Measurements from ENCODE around the gene C6orf15.

The C6orf15 gene

GRCh38 chr6:31110825-31111582 is 1.4 kb downstream of the C6orf15 start:
- in situ Hi-C loops (cut with MboI; ENCODE audit: low sequenced_read_pairs) = no loop called here

GRCh38 chr6:31107052-31107451 is 5.3 kb downstream of the C6orf15 start:
- in situ Hi-C loops (cut with MboI; ENCODE audit: low sequenced_read_pairs) = no loop called here

GRCh38 chr6:31103136-31103535 is 9.2 kb downstream of the C6orf15 start:
- in situ Hi-C loops (cut with MboI; ENCODE audit: low sequenced_read_pairs) = no loop called here

- in situ Hi-C loops (cut with MboI; ENCODE audit: low sequenced_read_pairs) = loop anchor here (25.0 kb wide), 1 partner anchor 186 kb away; the partner anchor contains the start of genes GTF2H4 and VARS2
These were observed 13.9 kb downstream of the C6orf15 start for GRCh38 chr6:31098449-31098938.

GRCh38 chr6:31096656-31097055 is 15.7 kb downstream of the C6orf15 start:
- in situ Hi-C loops (cut with MboI; ENCODE audit: low sequenced_read_pairs) = loop anchor here (25.0 kb wide), 1 partner anchor 184 kb away; the partner anchor contains the start of genes GTF2H4 and VARS2

- in situ Hi-C loops (cut with MboI; ENCODE audit: low sequenced_read_pairs) = loop anchor here (25.0 kb wide), 1 partner anchor 184 kb away; the partner anchor contains the start of genes GTF2H4 and VARS2
These were observed 16.2 kb downstream of the C6orf15 start for GRCh38 chr6:31096215-31096614.

- in situ Hi-C loops (cut with MboI; ENCODE audit: low sequenced_read_pairs) = loop anchor here (25.0 kb wide), 1 partner anchor 182 kb away; the partner anchor contains the start of genes GTF2H4 and VARS2
These were observed 17.9 kb downstream of the C6orf15 start for GRCh38 chr6:31094389-31094881.

GRCh38 chr6:31092769-31093505 is 19.4 kb downstream of the C6orf15 start:
- in situ Hi-C loops (cut with MboI; ENCODE audit: low sequenced_read_pairs) = loop anchor here (25.0 kb wide), 1 partner anchor 181 kb away; the partner anchor contains the start of genes GTF2H4 and VARS2

- in situ Hi-C loops (cut with MboI; ENCODE audit: low sequenced_read_pairs) = loop anchor here (25.0 kb wide), 1 partner anchor 180 kb away; the partner anchor contains the start of genes GTF2H4 and VARS2
These were observed 20.1 kb downstream of the C6orf15 start for GRCh38 chr6:31092238-31092637.

- in situ Hi-C loops (cut with MboI; ENCODE audit: low sequenced_read_pairs) = loop anchor here (25.0 kb wide), 1 partner anchor 179 kb away; the partner anchor contains the start of genes GTF2H4 and VARS2
These were observed 20.7 kb downstream of the C6orf15 start for GRCh38 chr6:31091680-31092079.

- in situ Hi-C loops (cut with MboI; ENCODE audit: low sequenced_read_pairs) = loop anchor here (25.0 kb wide), 1 partner anchor 179 kb away; the partner anchor contains the start of genes GTF2H4 and VARS2
These were observed 21.4 kb downstream of the C6orf15 start for GRCh38 chr6:31090973-31091364.

GRCh38 chr6:31090275-31090972 is 22.0 kb downstream of the C6orf15 start:
- in situ Hi-C loops (cut with MboI; ENCODE audit: low sequenced_read_pairs) = loop anchor here (25.0 kb wide), 1 partner anchor 178 kb away; the partner anchor contains the start of genes GTF2H4 and VARS2

GRCh38 chr6:31087494-31088089 is 24.8 kb downstream of the C6orf15 start:
- in situ Hi-C loops (cut with MboI; ENCODE audit: low sequenced_read_pairs) = loop anchor here (10.0 to 25.0 kb wide), 3 partner anchors 175 to 543 kb away; partner anchors contain the start of genes GTF2H4 and VARS2

GRCh38 chr6:31086788-31087440 is 25.5 kb downstream of the C6orf15 start:
- in situ Hi-C loops (cut with MboI; ENCODE audit: low sequenced_read_pairs) = loop anchor here (10.0 to 25.0 kb wide), 3 partner anchors 175 to 542 kb away; partner anchors contain the start of genes GTF2H4 and VARS2

GRCh38 chr6:31083742-31084354 is 28.5 kb downstream of the C6orf15 start:
- in situ Hi-C loops (cut with MboI; ENCODE audit: low sequenced_read_pairs) = loop anchor here (10.0 to 25.0 kb wide), 3 partner anchors 172 to 539 kb away; partner anchors contain the start of genes GTF2H4 and VARS2

GRCh38 chr6:31081872-31082271 is 30.5 kb downstream of the C6orf15 start:
- in situ Hi-C loops (cut with MboI; ENCODE audit: low sequenced_read_pairs) = loop anchor here (10.0 to 25.0 kb wide), 3 partner anchors 170 to 537 kb away; partner anchors contain the start of genes GTF2H4 and VARS2

- in situ Hi-C loops (cut with MboI; ENCODE audit: low sequenced_read_pairs) = loop anchor here (10.0 to 25.0 kb wide), 4 partner anchors 167 to 605 kb away; partner anchors contain the start of genes GTF2H4 and VARS2
These were observed 32.6 kb downstream of the C6orf15 start for GRCh38 chr6:31079656-31080261.

- in situ Hi-C loops (cut with MboI; ENCODE audit: low sequenced_read_pairs) = loop anchor here (10.0 to 25.0 kb wide), 2 partner anchors 164 to 602 kb away; partner anchors contain the start of genes GTF2H4 and VARS2
These were observed 35.8 kb downstream of the C6orf15 start for GRCh38 chr6:31076611-31077010.

Data from HL-60/S4 (cell line).